Upper lobe of left lung (tissue), 4 donors: ENCODE data around the gene KCNA2.

ENCODE experiments used
- CTCF ChIP-seq, 6 experiments: fragments of 450-650 bp in 4 of 6; fragments of 200-600 bp in 2 of 6; sonication (generic) in 2 of 6; IDR thresholded peaks; one replicate each; pipeline ENCODE4 v1.5.1; 2016 to 2019; ENCODE audit warnings: antibody characterized with exemption in 6 of 6
- POLR2A ChIP-seq, 4 donors: fragments of 450-650 bp; IDR thresholded peaks; one replicate each; pipeline ENCODE4 v1.5.1; 2016 to 2017; ENCODE audit warnings: antibody characterized with exemption in 4 of 4, mild to moderate bottlenecking in 2 of 4

- TF ChIP-seq POLR2A (IDR thresholded peaks at IDR 0.05): peak in 1 of 4 donors; percentile 50
- no peak for TF ChIP-seq CTCF (IDR thresholded peaks at IDR 0.05)
Observed at GRCh38 chr1:110645821-110646735, 39.9 kb upstream of the KCNA2 start.
